HCT116 (cell line): ENCODE measurements around the gene CENPP.

ENCODE experiments used
- CBX3 ChIP-seq: IDR thresholded peaks from 2 replicates; pipeline ENCODE4 v1.6.1; 2012; ENCODE audit warnings: low read depth
- EGR1 ChIP-seq: IDR thresholded peaks from 2 replicates; pipeline ENCODE4 v1.6.1; 2012; ENCODE audit warnings: low read depth
- EZH2 ChIP-seq: fragments of 200-600 bp; sonication (generic); IDR thresholded peaks from 2 replicates; pipeline ENCODE4 v1.6.1; 2017; ENCODE audit warnings: antibody characterized with exemption, mixed run types
- EZH2phosphoT487 ChIP-seq: fragments of 200-600 bp; IDR thresholded peaks from 2 replicates; pipeline ENCODE4 v1.6.1; 2018; ENCODE audit warnings: antibody characterized with exemption, borderline replicate concordance
- POLR2A ChIP-seq: IDR thresholded peaks from 2 replicates; pipeline ENCODE4 v1.7.0; 2011; ENCODE audit warnings: borderline replicate concordance; ENCODE audit not compliant: insufficient read depth, insufficient read length; ENCODE audit errors: extremely low read depth
- POLR2AphosphoS5 ChIP-seq: IDR thresholded peaks from 2 replicates; pipeline ENCODE4 v1.6.1; 2011; ENCODE audit warnings: mild to moderate bottlenecking, low read depth, low read length, moderate library complexity
- SIN3A ChIP-seq: IDR thresholded peaks from 2 replicates; pipeline ENCODE4 v1.6.1; 2012; ENCODE audit warnings: low read depth
- ZFX ChIP-seq: fragments of 450-650 bp; IDR thresholded peaks from 2 replicates; pipeline ENCODE4 v1.6.1; 2017
- TF ChIP-seq, protein P1 (sequence below): IDR thresholded peaks from 2 replicates; pipeline ENCODE4 v1.6.1; 2012; ENCODE audit warnings: low read depth
- TF ChIP-seq, protein P2 (sequence below), 3 experiments: fragments of 200-600 bp in 1 of 3; sonication (generic) in 1 of 3; IDR thresholded peaks in 2 of 3; conservative IDR thresholded peaks in 1 of 3; 2 replicates each; pipeline ENCODE4 v1.5.1; 2012 to 2017; ENCODE audit warnings: low read depth in 2 of 3, low read length in 2 of 3, antibody characterized with exemption in 1 of 3, borderline replicate concordance in 1 of 3, control low read depth in 1 of 3, mild to moderate bottlenecking in 1 of 3, mixed read lengths in 1 of 3, mixed run types in 1 of 3, moderate library complexity in 1 of 3; ENCODE audit not compliant: insufficient read depth in 1 of 3

DNA sequence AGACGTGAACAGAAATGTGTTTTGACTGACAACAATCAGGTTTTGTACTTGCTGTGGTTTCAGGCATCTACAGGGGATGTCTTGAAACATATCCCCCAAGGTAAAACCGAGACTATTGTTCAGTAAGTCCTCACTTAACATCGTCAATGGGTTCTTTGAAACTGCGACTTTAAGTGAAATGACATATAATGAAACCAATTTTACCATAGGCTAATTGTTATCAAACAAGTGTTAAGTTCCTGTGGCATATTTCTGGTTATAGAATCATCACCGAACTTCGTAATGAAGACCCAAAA lies 114.9 kb downstream of the CENPP start:
- TF ChIP-seq POLR2A (no peak), EZH2 (no peak), EZH2phosphoT487 (no peak), CBX3 (no peak), EGR1 (no peak), ZFX (no peak), POLR2AphosphoS5 (no peak), SIN3A (no peak)
- TF ChIP-seq, protein P1, sequence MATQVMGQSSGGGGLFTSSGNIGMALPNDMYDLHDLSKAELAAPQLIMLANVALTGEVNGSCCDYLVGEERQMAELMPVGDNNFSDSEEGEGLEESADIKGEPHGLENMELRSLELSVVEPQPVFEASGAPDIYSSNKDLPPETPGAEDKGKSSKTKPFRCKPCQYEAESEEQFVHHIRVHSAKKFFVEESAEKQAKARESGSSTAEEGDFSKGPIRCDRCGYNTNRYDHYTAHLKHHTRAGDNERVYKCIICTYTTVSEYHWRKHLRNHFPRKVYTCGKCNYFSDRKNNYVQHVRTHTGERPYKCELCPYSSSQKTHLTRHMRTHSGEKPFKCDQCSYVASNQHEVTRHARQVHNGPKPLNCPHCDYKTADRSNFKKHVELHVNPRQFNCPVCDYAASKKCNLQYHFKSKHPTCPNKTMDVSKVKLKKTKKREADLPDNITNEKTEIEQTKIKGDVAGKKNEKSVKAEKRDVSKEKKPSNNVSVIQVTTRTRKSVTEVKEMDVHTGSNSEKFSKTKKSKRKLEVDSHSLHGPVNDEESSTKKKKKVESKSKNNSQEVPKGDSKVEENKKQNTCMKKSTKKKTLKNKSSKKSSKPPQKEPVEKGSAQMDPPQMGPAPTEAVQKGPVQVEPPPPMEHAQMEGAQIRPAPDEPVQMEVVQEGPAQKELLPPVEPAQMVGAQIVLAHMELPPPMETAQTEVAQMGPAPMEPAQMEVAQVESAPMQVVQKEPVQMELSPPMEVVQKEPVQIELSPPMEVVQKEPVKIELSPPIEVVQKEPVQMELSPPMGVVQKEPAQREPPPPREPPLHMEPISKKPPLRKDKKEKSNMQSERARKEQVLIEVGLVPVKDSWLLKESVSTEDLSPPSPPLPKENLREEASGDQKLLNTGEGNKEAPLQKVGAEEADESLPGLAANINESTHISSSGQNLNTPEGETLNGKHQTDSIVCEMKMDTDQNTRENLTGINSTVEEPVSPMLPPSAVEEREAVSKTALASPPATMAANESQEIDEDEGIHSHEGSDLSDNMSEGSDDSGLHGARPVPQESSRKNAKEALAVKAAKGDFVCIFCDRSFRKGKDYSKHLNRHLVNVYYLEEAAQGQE = no peak
- TF ChIP-seq, protein P2, sequence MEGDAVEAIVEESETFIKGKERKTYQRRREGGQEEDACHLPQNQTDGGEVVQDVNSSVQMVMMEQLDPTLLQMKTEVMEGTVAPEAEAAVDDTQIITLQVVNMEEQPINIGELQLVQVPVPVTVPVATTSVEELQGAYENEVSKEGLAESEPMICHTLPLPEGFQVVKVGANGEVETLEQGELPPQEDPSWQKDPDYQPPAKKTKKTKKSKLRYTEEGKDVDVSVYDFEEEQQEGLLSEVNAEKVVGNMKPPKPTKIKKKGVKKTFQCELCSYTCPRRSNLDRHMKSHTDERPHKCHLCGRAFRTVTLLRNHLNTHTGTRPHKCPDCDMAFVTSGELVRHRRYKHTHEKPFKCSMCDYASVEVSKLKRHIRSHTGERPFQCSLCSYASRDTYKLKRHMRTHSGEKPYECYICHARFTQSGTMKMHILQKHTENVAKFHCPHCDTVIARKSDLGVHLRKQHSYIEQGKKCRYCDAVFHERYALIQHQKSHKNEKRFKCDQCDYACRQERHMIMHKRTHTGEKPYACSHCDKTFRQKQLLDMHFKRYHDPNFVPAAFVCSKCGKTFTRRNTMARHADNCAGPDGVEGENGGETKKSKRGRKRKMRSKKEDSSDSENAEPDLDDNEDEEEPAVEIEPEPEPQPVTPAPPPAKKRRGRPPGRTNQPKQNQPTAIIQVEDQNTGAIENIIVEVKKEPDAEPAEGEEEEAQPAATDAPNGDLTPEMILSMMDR (IDR thresholded peaks at IDR 0.05 in 2 of 3, conservative IDR thresholded peaks at IDR 0.05 in 1 of 3; ENCODE audit: borderline replicate concordance in 1 of 3, insufficient read depth in 1 of 3, low read depth in 2 of 3, low read length in 2 of 3) = no peak
